Mesothelial cell of epicardium (in vitro differentiated cells): ENCODE results near the gene IFT20. TPM values are rescaled to one million over a fixed set of nuclear protein-coding genes. Genes with fewer than 3 reads are reported as not detected.

Experiments
- DNase-seq, 2 experiments: peaks; one replicate each; pipeline ENCODE4 v3.0.0; 2021; ENCODE audit warnings: low spot score in 2 of 2; ENCODE audit not compliant: unreplicated experiment in 2 of 2
- H3K27ac Mint-ChIP-seq: 2 replicates; pipeline ENCODE4 v1.8.0; 2021; ENCODE audit warnings: mixed read lengths
- H3K27me3 Mint-ChIP-seq: 2 replicates; pipeline ENCODE4 v1.8.0; 2021; ENCODE audit warnings: low read depth, mixed read lengths
- H3K36me3 Mint-ChIP-seq: 2 replicates; pipeline ENCODE4 v1.8.0; 2021; ENCODE audit warnings: mixed read lengths
- H3K4me1 Mint-ChIP-seq: 2 replicates; pipeline ENCODE4 v1.8.0; 2021; ENCODE audit warnings: mixed read lengths
- H3K4me3 Mint-ChIP-seq: 2 replicates; pipeline ENCODE4 v1.8.0; 2021; ENCODE audit warnings: mild to moderate bottlenecking, moderate library complexity, mixed read lengths
- H3K9me3 Mint-ChIP-seq: 2 replicates; pipeline ENCODE4 v1.8.0; 2021; ENCODE audit warnings: mixed read lengths
- total RNA-seq: library from RNA; stranded (reverse); gene quantifications from 3 replicates; pipeline ENCODE4 v1.2.1, GENCODE V29; 2021
- TF ChIP-seq, protein P1 (sequence below): fragments of 200-600 bp; sonication (generic); IDR thresholded peaks from one replicate; pipeline ENCODE4 v1.5.0; 2021; ENCODE audit warnings: antibody characterized with exemption; ENCODE audit not compliant: unreplicated experiment

Gene IFT20
- total RNA-seq, 1 donor from 2014 or later: 40.2 TPM

DNA sequence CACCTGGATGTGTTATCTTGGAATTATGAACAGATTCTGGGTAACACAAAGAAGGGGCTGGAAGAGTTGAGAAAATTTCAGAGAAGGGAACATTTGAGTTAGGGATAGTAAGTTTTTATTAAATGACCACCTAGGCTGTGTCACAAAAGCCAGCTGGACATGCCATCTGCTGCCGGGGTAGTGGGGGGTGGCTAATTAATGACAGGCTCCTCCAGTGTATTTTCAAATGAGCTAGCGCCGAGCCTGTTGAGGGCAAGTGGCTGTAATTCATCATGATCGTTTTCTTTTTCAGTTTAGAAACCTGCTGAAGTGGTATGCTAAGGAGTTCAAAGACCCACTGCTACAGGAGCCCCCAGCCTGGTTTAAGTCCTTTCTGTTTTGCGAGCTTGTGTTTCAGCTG is 10.1 kb downstream of the IFT20 start:
- peaks cover 10% of the 10 kb centered on the region for H3K36me3 Mint-ChIP-seq
- H3K27me3 Mint-ChIP-seq: no peaks in the 10 kb centered on the region
- H3K4me3 Mint-ChIP-seq: no peak overlapping the region
- no peak for DNase-seq
- H3K27ac Mint-ChIP-seq: no peak overlapping the region
- H3K4me1 Mint-ChIP-seq: peaks cover 16% of the 10 kb centered on the region
- TF ChIP-seq, protein P1, sequence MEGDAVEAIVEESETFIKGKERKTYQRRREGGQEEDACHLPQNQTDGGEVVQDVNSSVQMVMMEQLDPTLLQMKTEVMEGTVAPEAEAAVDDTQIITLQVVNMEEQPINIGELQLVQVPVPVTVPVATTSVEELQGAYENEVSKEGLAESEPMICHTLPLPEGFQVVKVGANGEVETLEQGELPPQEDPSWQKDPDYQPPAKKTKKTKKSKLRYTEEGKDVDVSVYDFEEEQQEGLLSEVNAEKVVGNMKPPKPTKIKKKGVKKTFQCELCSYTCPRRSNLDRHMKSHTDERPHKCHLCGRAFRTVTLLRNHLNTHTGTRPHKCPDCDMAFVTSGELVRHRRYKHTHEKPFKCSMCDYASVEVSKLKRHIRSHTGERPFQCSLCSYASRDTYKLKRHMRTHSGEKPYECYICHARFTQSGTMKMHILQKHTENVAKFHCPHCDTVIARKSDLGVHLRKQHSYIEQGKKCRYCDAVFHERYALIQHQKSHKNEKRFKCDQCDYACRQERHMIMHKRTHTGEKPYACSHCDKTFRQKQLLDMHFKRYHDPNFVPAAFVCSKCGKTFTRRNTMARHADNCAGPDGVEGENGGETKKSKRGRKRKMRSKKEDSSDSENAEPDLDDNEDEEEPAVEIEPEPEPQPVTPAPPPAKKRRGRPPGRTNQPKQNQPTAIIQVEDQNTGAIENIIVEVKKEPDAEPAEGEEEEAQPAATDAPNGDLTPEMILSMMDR: no peak
- H3K9me3 Mint-ChIP-seq: no peaks in the 10 kb centered on the region

DNA sequence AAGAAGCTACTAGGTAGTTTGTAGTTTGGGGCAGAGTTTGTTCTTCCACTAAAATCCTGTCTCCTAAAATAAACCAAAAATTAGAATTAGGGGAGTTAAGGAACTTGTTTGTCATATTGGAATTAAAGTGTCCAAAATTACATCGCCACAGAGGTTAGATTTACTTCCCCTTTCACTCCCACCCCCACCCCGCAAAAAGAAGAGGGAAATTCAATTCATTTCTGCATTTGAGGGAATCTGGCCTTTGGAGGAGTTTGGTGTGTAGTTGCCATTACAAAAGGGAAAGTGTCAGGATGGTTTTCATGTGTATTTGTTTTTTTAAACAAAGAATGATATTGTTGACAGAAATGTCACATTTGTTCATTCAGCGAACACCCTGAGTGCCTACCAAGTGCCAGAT is 10.5 kb downstream of the IFT20 start:
- no peaks in the 10 kb centered on the region for H3K9me3 Mint-ChIP-seq
- H3K27me3 Mint-ChIP-seq: no peaks in the 10 kb centered on the region
- DNase-seq: no peak
- H3K36me3 Mint-ChIP-seq: peaks cover 10% of the 10 kb centered on the region
- H3K27ac Mint-ChIP-seq: no peak overlapping the region
- no peak overlapping the region for H3K4me3 Mint-ChIP-seq
- TF ChIP-seq, protein P1: no peak
- H3K4me1 Mint-ChIP-seq: peaks cover 20% of the 10 kb centered on the region

DNA sequence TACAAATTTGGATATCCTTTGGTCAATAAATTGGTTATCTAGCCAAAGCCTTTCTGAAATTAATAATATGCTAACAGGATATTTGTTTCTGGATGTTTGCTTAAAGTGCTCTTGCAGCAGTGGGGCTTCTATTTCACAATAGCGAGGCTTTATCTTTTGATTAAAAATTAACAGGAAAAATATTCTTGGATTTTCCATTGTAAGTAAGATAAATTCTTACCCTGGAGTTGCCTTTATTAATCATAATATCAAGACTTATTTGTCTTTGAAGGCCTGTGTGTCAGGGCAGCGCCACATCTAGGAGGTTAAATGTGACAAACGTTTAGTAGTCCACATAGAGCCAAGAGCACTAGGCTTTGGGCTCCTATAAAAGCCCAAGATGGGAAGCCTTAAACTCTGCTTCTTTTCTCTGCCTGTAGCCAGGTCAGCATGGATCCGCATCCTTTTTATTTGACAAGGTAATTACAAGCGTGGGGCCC is 11.0 kb downstream of the IFT20 start:
- TF ChIP-seq, protein P1: no peak
- H3K36me3 Mint-ChIP-seq: peaks cover 10% of the 10 kb centered on the region
- DNase-seq: no peak
- no peak overlapping the region for H3K27ac Mint-ChIP-seq
- peaks cover 24% of the 10 kb centered on the region for H3K4me1 Mint-ChIP-seq
- H3K9me3 Mint-ChIP-seq: no peaks in the 10 kb centered on the region
- no peaks in the 10 kb centered on the region for H3K27me3 Mint-ChIP-seq
- H3K4me3 Mint-ChIP-seq: no peak overlapping the region

DNA sequence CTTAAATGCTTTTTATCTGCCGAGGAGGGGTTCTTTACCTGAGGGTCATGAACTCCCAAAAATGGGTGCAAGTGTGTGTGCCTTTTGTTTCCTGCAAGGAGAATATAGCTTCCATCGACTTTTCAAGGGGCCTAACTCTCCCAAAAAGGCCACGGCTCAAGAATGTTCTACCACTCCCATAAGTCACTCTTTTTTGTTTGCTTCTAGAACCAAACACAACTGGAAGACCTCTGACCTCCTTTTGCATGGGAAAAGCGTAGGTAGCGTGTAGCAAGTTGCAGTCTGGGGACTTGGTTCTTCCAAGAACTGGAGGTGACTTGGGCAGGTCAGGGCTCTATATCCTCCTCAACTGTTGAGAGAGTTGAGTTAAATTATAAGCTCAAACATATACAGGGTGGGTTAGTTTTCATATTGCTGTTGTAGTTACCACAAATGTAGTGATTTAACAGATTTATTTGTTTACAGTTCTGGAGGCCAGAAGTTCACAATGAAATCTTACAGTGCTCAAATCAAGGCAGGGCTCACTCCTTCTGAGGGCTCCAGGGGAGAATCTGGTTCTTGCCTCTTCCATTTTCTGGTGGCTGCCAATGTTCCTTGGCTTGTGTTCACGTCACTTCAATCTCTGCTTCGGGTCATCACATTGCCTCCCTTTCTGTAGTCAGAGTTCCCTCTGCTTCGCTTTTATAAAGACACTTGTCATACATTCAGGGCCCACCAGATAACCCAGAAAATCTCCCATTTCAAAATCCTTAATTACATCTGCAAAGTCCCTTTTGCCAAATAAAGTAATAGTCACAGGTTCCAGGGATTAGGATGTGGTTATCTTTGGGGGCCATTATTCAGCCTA is 14.8 kb downstream of the IFT20 start:
- Mint-ChIP-seq H3K36me3 (no peaks in the 10 kb centered on the region), H3K9me3 (no peaks in the 10 kb centered on the region), H3K27ac (peak overlapping the region; percentile 93), H3K4me3 (peak overlapping the region; percentile 80), H3K4me1 (peaks cover 40% of the 10 kb centered on the region), H3K27me3 (no peaks in the 10 kb centered on the region)
- DNase-seq: no peak
- TF ChIP-seq, protein P1: no peak

DNA sequence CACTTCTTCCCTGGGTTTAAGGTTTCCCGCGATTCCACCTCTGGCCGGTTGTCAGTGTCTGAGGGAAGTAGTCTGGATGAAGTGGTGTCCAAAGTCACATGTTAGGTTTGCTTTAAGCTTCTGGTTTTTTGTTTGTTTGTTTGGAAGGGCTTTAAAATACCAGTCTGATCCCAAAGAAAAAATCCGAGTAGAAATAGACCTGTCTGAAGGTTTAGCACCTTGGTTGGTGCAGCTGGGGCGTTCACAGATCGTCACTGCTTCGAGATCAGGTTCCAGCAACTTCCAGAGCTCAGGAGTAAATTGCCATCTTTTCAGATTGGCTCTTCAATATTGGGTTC is 15.7 kb downstream of the IFT20 start:
- no peak for DNase-seq
- peaks cover 39% of the 10 kb centered on the region for H3K4me1 Mint-ChIP-seq
- H3K4me3 Mint-ChIP-seq: peak overlapping the region; percentile 80
- TF ChIP-seq, protein P1: no peak
- H3K27ac Mint-ChIP-seq: peak overlapping the region; percentile 93
- no peaks in the 10 kb centered on the region for H3K9me3 Mint-ChIP-seq
- no peaks in the 10 kb centered on the region for H3K36me3 Mint-ChIP-seq
- no peaks in the 10 kb centered on the region for H3K27me3 Mint-ChIP-seq
